ENCODE measurements around the gene HOOK1. TPM values are rescaled to one million over a fixed set of nuclear protein-coding genes. Genes with fewer than 3 reads are reported as not detected.

HOOK1 gene
- total and polyA plus RNA-seq, 2 of the 13 experiments (the other 11 are each of a cell fraction or from before 2014, with no cell fraction given) = 11.3 to 24.2 TPM

- TF ChIP-seq PRDM10 (CRISPR knock-in tag; IDR thresholded peaks at IDR 0.05; ENCODE audit: low read depth) = no peak
- TF ChIP-seq ZNF782 (CRISPR knock-in tag; IDR thresholded peaks at IDR 0.05; ENCODE audit: borderline replicate concordance) = no peak
- TF ChIP-seq MYC (CRISPR knock-in tag; IDR thresholded peaks at IDR 0.05; ENCODE audit: borderline replicate concordance) = peak; percentile 47; the same call in 1 of the 2 replicates
- TF ChIP-seq PHF20 (CRISPR knock-in tag; IDR thresholded peaks at IDR 0.05) = no peak
- no peak for TF ChIP-seq NFKBIZ (CRISPR knock-in tag; IDR thresholded peaks at IDR 0.05)
- TF ChIP-seq, protein P1, sequence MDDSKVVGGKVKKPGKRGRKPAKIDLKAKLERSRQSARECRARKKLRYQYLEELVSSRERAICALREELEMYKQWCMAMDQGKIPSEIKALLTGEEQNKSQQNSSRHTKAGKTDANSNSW (CRISPR knock-in tag; IDR thresholded peaks at IDR 0.05; ENCODE audit: borderline replicate concordance) = peak; percentile 89; the same call in 1 of the 2 replicates
- TF ChIP-seq ZNF367 (CRISPR knock-in tag; IDR thresholded peaks at IDR 0.05; ENCODE audit: borderline replicate concordance) = no peak
- peak; percentile 48; the same call in 1 of the 2 replicates for TF ChIP-seq ZNF776 (CRISPR knock-in tag; IDR thresholded peaks at IDR 0.05)
- no peak for TF ChIP-seq ZNF644 (CRISPR knock-in tag; IDR thresholded peaks at IDR 0.05; ENCODE audit: low read depth)
- 0 out of 2 replicates have a peak, but pooled peaks have one; percentile 41 for TF ChIP-seq ZNF33B (CRISPR knock-in tag; IDR thresholded peaks at IDR 0.05)
- no peak for TF ChIP-seq ZNF232 (CRISPR knock-in tag; IDR thresholded peaks at IDR 0.05; ENCODE audit: borderline replicate concordance)
- TF ChIP-seq HNF1A (IDR thresholded peaks at IDR 0.05; ENCODE audit: low read depth) = no peak
- TF ChIP-seq HNF1A (CRISPR knock-in tag; IDR thresholded peaks at IDR 0.05; ENCODE audit: borderline replicate concordance) = no peak
- no peak for TF ChIP-seq ZNF7 (CRISPR knock-in tag; IDR thresholded peaks at IDR 0.05)
- TF ChIP-seq ZNF781 (CRISPR knock-in tag; IDR thresholded peaks at IDR 0.05; ENCODE audit: borderline replicate concordance, not compliant biosample characterization) = no peak
- TF ChIP-seq CSRNP2 (CRISPR knock-in tag; conservative IDR thresholded peaks at IDR 0.05; ENCODE audit: low read depth) = no peak
- TF ChIP-seq JUND (CRISPR knock-in tag; IDR thresholded peaks at IDR 0.05) = no peak
- TF ChIP-seq KAT7 (CRISPR knock-in tag; IDR thresholded peaks at IDR 0.05; ENCODE audit: borderline replicate concordance) = peak; percentile 70; the same call in 1 of the 2 replicates
These were observed at the start of gene HOOK1 (continued) for GRCh38 chr1:59814901-59815825.

All from HepG2 (cell line).